HUES48 (cell line): ENCODE measurements around the gene SLC7A4.
"Not testable (repeated sequence)": the region's sequence is repeated elsewhere in the genome, so short reads cannot be mapped to it uniquely, and the experiment has no call there.

Experiments used
- H3K27ac ChIP-seq: one replicate; pipeline ENCODE4 v1.7.0; 2013; ENCODE audit warnings: low read depth, low read length, inconsistent platforms
- H3K27me3 ChIP-seq: 2 replicates; pipeline ENCODE4 v1.6.1; 2013; ENCODE audit warnings: mild to moderate bottlenecking, low read length; ENCODE audit not compliant: control insufficient read depth, insufficient read depth
- H3K36me3 ChIP-seq: 2 replicates; pipeline ENCODE4 v1.6.1; 2013; ENCODE audit warnings: low read length; ENCODE audit not compliant: control insufficient read depth, insufficient read depth
- H3K4me1 ChIP-seq: 2 replicates; pipeline ENCODE4 v1.6.1; 2013; ENCODE audit warnings: mild to moderate bottlenecking, low read length; ENCODE audit not compliant: control insufficient read depth, insufficient read depth
- H3K4me3 ChIP-seq: 2 replicates; pipeline ENCODE4 v1.5.1; 2013; ENCODE audit warnings: mild to moderate bottlenecking, low read depth, low read length
- H3K9ac ChIP-seq: 2 replicates; pipeline ENCODE4 v1.6.1; 2013; ENCODE audit warnings: mild to moderate bottlenecking, low read depth, low read length, moderate library complexity
- H3K9me3 ChIP-seq: 2 replicates; pipeline ENCODE4 v1.6.1; 2013; ENCODE audit warnings: low read length; ENCODE audit not compliant: control insufficient read depth, insufficient read depth

Gene SLC7A4

DNA sequence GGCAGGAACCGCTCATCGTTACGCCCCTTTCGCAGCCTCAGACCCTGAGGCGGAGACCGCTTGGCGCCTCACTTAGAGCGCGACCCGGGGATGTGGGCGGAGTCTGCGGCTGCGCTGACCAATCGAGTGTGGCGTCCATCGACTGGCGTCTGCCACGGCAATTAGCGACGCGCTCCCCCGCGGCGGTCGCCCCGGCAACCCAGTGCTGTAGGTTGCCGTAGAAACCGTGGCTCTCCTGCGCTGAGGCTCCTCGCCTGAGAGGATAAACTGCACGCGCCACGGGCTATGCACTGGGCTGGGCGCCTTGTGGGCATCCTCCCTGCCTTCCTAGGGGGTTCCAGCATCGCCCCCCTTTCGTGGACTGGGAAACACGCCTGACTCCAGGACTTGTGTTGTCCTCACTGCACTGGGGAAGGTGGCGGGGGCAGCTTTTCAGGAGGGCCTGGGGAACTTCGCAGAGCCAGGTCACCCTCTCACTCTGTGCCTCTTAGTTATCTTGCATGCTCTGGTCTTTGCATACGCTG lies 18.1 kb downstream of the SLC7A4 start:
- H3K27ac ChIP-seq, result peak overlapping the region; percentile 76
- H3K4me1 ChIP-seq, result peaks cover 21% of the 10 kb centered on the region
- no peaks in the 10 kb centered on the region for H3K36me3 ChIP-seq
- 0 out of 2 replicates have a peak overlapping the region, but pooled peaks have one; percentile 10 for H3K9ac ChIP-seq
- H3K27me3 ChIP-seq, result peaks cover 12% of the 10 kb centered on the region
- no peaks in the 10 kb centered on the region for H3K9me3 ChIP-seq
- peak overlapping the region; percentile 84 for H3K4me3 ChIP-seq

DNA sequence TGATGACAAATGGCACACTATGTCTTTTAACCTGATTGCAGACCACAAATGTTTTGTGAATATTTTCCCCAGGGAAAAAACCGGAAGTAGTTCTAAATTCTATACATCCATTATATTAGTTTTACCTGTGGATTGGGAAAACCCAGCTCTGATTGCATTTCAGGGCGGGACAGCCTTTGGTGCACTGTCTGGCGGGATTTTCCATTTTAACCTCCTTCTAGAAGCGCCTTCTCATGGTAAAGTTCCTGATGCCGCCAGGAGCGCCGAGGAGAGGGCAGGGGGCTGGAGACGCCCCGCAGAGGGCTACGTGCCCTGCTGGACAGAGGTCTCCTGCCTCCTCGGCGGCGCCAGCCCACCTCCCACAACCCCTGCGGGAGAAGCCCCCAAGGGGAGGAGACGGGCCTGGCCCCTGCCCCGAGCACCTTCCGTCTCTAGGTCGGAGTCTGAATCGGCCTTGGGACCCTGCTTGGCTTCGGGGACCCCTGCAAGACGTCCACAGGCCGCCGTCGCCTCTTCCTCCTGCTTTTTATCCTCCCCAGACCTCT lies 18.6 kb downstream of the SLC7A4 start:
- Histone ChIP-seq H3K36me3 (no peaks in the 10 kb centered on the region), H3K4me3 (peak overlapping the region; percentile 84), H3K27ac (peak overlapping the region; percentile 72), H3K27me3 (peaks cover 12% of the 10 kb centered on the region), H3K9me3 (no peaks in the 10 kb centered on the region), H3K9ac (0 out of 2 replicates have a peak overlapping the region, but pooled peaks have one; percentile 10), H3K4me1 (peaks cover 21% of the 10 kb centered on the region)

DNA sequence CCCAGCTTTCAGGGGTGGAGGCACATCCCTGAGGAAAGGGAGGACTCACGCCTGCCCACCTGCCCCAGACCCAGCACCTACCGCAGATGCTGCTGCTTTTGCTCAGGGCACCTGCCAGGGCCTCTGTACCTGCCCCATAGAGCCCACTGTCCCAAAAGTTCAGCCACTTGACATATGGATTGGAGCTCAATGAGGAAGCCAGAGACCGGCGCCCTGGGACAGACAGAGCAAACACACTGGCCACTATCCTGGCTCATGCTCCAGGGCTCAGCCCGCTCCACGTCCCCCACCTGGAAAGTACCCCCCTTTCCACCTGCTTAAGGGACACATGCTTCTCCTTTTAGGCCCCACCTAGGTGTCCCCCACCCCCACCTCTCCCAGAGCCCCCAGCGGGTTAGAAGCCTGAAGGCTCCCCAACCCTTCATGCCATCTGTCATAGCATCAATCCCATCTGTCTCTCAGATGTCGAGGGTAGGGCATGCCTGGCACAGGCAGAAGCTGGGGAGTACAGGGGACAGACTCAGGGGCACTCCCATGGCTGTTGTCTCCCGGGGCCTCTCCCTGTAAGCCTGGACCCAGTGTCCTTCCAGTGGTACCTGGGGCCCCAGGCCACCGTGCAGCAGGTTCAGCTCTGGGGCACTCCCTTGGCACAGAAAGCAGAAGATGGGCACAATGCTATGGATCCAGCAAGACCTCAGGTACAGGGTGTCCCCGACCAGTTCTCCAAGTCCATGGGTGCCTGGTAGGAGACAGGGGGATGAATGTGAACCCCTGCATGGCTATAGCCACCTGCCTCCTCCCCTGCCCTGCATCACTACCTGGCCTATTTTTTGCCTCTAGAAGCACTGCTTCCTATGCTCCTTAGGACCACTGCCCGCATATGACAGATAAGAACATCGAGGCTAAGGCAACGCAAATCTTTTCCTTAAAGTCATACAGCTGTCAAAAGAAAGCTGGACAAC lies 19.6 kb downstream of the SLC7A4 start:
- peaks cover 21% of the 10 kb centered on the region for H3K4me1 ChIP-seq
- no peaks in the 10 kb centered on the region for H3K9me3 ChIP-seq
- no peak overlapping the region for H3K9ac ChIP-seq
- H3K27me3 ChIP-seq, result peaks cover 12% of the 10 kb centered on the region
- no peaks in the 10 kb centered on the region for H3K36me3 ChIP-seq
- H3K4me3 ChIP-seq, result no peak overlapping the region
- no peak overlapping the region for H3K27ac ChIP-seq

DNA sequence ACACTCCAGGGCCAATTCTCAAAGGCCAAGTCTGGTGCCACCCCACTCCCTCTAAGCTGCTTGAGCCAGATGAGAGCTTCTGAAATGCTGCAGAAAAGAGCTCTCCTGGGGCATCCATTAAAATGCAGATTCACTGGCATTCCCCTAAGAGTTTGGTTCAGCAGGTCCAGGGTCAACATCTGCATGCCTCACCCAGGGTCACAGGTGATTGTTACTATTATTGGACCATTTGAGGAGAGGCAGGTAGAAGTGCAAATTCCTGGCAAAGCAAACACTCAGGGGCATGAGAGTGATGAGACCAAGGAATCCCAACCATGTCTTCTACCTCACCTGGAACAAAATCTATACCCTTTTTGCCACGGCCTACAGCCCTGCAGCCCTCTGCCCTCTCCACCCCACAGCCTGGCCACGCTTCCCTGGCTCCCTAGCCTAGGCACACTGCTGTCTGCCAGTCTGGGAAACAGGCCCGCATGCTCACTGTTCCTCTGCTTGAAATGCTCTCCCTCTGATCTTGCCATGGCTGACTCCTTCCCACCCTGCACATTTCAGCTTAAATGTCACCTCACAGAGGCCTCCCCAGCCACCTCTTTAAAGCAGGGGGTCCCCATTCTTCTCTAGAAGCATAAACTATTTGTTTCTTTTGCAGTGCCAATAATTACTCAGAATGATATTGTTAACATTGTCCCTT lies 21.8 kb downstream of the SLC7A4 start:
- H3K9ac ChIP-seq, result no peak overlapping the region
- peaks cover 12% of the 10 kb centered on the region for H3K27me3 ChIP-seq
- no peaks in the 10 kb centered on the region for H3K36me3 ChIP-seq
- peaks cover 21% of the 10 kb centered on the region for H3K4me1 ChIP-seq
- no peak overlapping the region for H3K27ac ChIP-seq
- no peaks in the 10 kb centered on the region for H3K9me3 ChIP-seq
- no peak overlapping the region for H3K4me3 ChIP-seq

DNA sequence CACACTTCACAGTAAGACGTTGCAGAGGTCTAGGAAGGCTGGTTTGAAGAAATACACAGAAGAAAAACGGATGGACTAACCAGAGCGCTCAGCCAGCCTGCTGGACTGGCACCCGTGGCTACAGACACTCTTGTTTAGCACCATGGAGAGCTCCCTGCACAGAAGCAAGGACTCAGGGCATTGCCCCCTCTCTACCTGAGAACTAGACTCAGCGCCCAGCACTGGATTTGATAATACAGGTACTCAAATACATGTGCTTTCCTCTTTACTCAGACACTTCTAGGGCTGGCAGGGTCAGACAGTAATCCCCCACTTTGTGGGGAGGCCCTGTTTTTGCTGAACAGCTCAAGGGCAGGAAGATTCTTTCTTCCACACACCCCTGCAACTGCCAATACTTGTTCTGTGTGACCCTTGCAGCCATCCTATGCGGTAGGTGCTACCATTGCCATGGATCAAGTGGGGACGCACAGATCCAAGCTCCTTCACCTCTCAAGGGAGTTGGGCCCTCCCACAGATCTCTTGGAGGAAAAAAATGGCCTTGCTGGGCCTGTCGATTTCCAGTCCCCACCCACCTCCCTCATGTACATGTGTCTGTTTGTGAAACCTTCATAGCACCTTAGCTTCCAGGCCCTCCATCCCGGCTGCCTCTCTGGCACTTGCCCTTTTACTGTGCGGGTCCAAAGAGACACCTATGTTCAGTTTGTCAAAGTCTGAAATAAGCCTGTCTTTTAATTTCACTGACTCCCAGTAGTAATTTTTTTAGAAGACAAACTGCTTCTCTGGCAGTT lies 22.5 kb downstream of the SLC7A4 start:
- Histone ChIP-seq H3K27me3 (peaks cover 11% of the 10 kb centered on the region), H3K4me1 (peaks cover 17% of the 10 kb centered on the region), H3K9ac (no peak overlapping the region), H3K4me3 (no peak overlapping the region), H3K27ac (peak overlapping the region; percentile 22), H3K9me3 (no peaks in the 10 kb centered on the region), H3K36me3 (no peaks in the 10 kb centered on the region)

DNA sequence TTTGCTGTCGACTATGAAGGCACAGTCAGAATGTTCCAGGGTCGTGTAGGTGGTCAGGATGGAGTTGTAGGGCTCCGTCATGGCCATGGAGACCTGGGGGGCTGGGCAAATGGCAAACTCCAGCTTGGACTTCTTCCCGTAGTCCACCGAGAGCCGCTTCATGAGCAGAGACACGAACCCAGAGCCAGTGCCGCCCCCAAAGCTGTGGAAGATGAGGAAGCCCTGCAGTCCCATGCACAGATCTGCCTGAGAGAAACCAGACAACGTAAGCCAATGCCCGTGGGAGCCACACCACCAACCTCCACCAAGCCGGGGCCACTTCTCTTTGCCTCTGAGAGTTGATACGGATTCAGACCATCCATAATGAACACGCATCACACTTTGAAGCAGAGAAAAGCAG lies 23.2 kb downstream of the SLC7A4 start:
- H3K27me3 ChIP-seq, H3K9ac ChIP-seq, H3K4me3 ChIP-seq, H3K9me3 ChIP-seq, H3K36me3 ChIP-seq, H3K27ac ChIP-seq: not testable (repeated sequence)
- peaks cover 12% of the 10 kb centered on the region; the same call in 1 of the 2 replicates for H3K4me1 ChIP-seq

DNA sequence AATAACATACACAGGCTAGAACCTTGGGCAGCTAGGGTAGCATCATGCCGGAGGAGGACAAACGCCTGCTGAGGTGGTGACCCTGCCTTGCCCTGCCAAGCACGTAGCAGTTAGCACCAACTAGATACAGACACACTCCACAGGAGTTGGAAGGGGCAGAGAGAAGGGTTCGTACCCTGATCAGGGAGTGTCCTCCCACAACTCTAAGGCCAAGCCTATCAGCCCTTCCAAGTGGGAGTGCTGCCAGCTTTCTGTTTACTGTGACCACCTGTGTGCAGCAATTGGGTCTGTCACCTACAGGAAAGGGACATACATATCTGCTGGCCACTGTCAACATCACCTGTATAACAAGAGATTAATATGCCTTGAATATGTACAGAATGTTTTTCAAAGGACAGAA lies 28.6 kb downstream of the SLC7A4 start:
- H3K36me3 ChIP-seq, result peaks cover 18% of the 10 kb centered on the region
- no peaks in the 10 kb centered on the region for H3K9me3 ChIP-seq
- peaks cover 5% of the 10 kb centered on the region; the same call in 1 of the 2 replicates for H3K4me1 ChIP-seq
- H3K27ac ChIP-seq, result no peak overlapping the region
- H3K9ac ChIP-seq, result no peak overlapping the region
- H3K4me3 ChIP-seq, result no peak overlapping the region
- H3K27me3 ChIP-seq, result no peaks in the 10 kb centered on the region

DNA sequence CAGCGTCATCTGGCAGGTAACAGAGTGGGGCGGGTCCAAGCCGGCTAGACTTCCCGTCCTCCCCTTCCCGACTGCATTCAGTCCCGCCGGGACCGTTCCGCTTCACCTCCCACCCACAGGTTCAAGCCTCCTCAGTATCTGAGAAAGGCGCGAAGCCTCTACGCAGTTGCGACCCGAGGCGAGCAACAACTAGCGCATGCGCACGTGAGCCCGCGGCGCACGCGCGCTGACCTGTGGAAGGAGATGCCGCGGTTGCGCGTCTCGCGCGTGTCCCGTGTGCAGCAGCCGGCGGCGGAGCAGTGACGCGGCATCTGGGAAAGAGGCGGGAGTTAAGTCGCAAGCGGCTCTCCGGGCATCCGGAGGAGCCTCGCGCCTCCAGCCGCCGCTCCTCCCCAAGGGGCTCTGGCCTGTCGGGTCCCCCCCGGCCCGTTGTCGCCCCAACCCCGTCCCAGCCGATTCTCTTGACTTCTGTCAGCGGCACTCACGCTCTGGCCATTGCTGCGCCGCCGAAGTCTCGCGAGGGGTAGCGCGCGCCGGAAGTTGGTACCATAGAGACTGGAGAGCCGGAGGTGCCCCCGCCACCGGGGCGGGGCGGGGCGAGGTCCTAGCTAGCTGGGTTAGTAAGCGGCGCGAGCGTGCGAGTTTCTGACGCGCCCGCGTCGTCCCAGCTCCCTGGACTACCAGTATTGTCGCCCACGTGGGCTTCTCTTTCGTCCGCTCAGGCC lies 30.6 kb downstream of the SLC7A4 start, which contains the start of gene THAP7:
Gene THAP7, minus strand, starts transcription at position 518 of the 725 bp plus-strand sequence. Its CDS starts 207 bp downstream, at position 311.
- Histone ChIP-seq H3K36me3 (peaks cover 18% of the 10 kb centered on the region), H3K4me1 (peaks cover 5% of the 10 kb centered on the region; the same call in 1 of the 2 replicates)

DNA sequence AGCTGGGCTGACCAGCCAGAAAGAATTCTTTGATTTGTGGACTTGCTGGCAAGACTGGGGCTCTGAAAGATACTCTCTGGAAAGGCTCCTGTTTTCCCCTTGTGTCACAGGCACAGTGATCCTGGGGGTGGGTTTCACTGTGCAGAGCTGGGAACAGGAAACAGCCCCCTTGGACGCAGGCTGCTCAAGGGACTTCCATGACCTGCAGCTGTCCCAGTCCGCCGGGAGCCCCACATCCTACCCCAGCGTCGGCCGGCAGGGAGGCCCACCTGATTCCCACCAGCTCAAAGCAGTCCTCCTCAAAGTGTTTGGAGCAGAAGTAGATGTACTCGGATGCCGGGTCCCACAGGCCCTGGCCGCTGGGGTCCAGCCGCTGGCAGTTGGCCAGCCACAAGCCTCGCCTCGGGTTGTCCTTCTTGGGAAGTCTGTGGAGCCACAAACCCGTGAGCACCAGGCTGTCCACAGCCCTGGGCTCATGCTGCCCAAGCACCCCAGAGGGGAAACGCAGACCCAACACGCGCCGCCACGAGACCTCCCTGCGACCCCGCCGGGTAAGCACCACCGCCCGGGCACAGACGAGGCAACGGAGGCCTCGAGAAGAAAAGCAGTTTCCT lies 31.3 kb downstream of the SLC7A4 start:
- peaks cover 5% of the 10 kb centered on the region; the same call in 1 of the 2 replicates for H3K4me1 ChIP-seq
- no peaks in the 10 kb centered on the region for H3K27me3 ChIP-seq
- no peaks in the 10 kb centered on the region for H3K9me3 ChIP-seq
- peak overlapping the region; percentile 77; the same call in 1 of the 2 replicates for H3K9ac ChIP-seq
- H3K27ac ChIP-seq, result peak overlapping the region; percentile 94
- H3K4me3 ChIP-seq, result peak overlapping the region; percentile 96
- peaks cover 18% of the 10 kb centered on the region for H3K36me3 ChIP-seq

More for the DNA sequence above, 30.6 kb downstream of the SLC7A4 start, which contains the start of gene THAP7:
- Histone ChIP-seq H3K4me3 (peak within 1 kb of the TSS; percentile 96), H3K9me3 (no peaks in the 10 kb centered on the region), H3K9ac (peak within 1 kb of the TSS; percentile 77), H3K27ac (peak within 1 kb of the TSS; percentile 94), H3K27me3 (no peaks in the 10 kb centered on the region)
